CD4-positive, alpha-beta T cell treated with Interleukin-12 subunit alpha and Interleukin-12 subunit beta, for 1 hour (primary cell): ENCODE measurements around the gene ANO4.

Experiments
- DNase-seq: peaks from one replicate; pipeline ENCODE4 v3.0.0-alpha.2; 2020

ANO4 gene

GRCh38 chr12:100794441-100795173, at the start of gene ANO4:
ANO4 (plus strand) TSS chr12:100794776; CDS start chr12:100901786, 107,010 bp downstream.
- DNase-seq: no peak

GRCh38 chr12:100745378-100746071, 49.1 kb upstream of the ANO4 start:
- no peak for DNase-seq

GRCh38 chr12:100752841-100753240, 41.7 kb upstream of the ANO4 start:
- DNase-seq: no peak

- no peak for DNase-seq
These were observed 40.7 kb upstream of the ANO4 start for GRCh38 chr12:100753837-100754236.

GRCh38 chr12:100755186-100755585, 39.4 kb upstream of the ANO4 start:
- DNase-seq: no peak

- DNase-seq: no peak
These were observed 36.5 kb upstream of the ANO4 start for GRCh38 chr12:100758083-100758482.

GRCh38 chr12:100767371-100767770, 27.2 kb upstream of the ANO4 start:
- no peak for DNase-seq

- DNase-seq: no peak
These were observed 26.6 kb upstream of the ANO4 start for GRCh38 chr12:100767950-100768349.

GRCh38 chr12:100778967-100779590, 15.5 kb upstream of the ANO4 start:
- DNase-seq: no peak

GRCh38 chr12:100789146-100789545, 5.4 kb upstream of the ANO4 start:
- DNase-seq: no peak

GRCh38 chr12:100789975-100790374, 4.6 kb upstream of the ANO4 start:
- DNase-seq: no peak

- no peak for DNase-seq
These were observed 4.0 kb upstream of the ANO4 start for GRCh38 chr12:100790552-100790951.

GRCh38 chr12:100793182-100793581, 1.4 kb upstream of the ANO4 start:
- no peak for DNase-seq

- DNase-seq: no peak
These were observed 711 bp downstream of the ANO4 start for GRCh38 chr12:100795174-100795799.

GRCh38 chr12:100795800-100796179, 1.2 kb downstream of the ANO4 start:
- no peak for DNase-seq

GRCh38 chr12:100796621-100797020, 2.0 kb downstream of the ANO4 start:
- no peak for DNase-seq

- DNase-seq: no peak
These were observed 2.7 kb downstream of the ANO4 start for GRCh38 chr12:100797246-100797645.

GRCh38 chr12:100797786-100798185, 3.2 kb downstream of the ANO4 start:
- no peak for DNase-seq

- DNase-seq: no peak
These were observed 3.9 kb downstream of the ANO4 start for GRCh38 chr12:100798286-100799160.

GRCh38 chr12:100799770-100800169, 5.2 kb downstream of the ANO4 start:
- no peak for DNase-seq

GRCh38 chr12:100800723-100801122, 6.1 kb downstream of the ANO4 start:
- DNase-seq: no peak

- DNase-seq: no peak
These were observed 6.7 kb downstream of the ANO4 start for GRCh38 chr12:100801320-100801719.

- DNase-seq: no peak
These were observed 14.2 kb downstream of the ANO4 start for GRCh38 chr12:100808777-100809176.
